Choroid plexus epithelial cell (primary cell): ENCODE results near the gene ARHGDIA.

Source experiments
- DNase-seq: peaks from one replicate; pipeline ENCODE4 v3.0.0-alpha.2; 2010; ENCODE audit warnings: low read depth
- H3K4me3 ChIP-seq: 2 replicates; pipeline ENCODE4 v1.5.1; 2011; ENCODE audit warnings: low read depth, mild to moderate bottlenecking, control low read depth, low read length, moderate library complexity
- TF ChIP-seq, protein P1 (sequence below): conservative IDR thresholded peaks from 2 replicates; pipeline ENCODE4 v1.5.1; 2011; ENCODE audit warnings: low read depth, mild to moderate bottlenecking, control low read depth, inconsistent platforms, low read length, moderate library complexity

ARHGDIA gene

GRCh38 chr17:81849457-81849856 lies 21.7 kb downstream of the ARHGDIA start:
- TF ChIP-seq, protein P1, sequence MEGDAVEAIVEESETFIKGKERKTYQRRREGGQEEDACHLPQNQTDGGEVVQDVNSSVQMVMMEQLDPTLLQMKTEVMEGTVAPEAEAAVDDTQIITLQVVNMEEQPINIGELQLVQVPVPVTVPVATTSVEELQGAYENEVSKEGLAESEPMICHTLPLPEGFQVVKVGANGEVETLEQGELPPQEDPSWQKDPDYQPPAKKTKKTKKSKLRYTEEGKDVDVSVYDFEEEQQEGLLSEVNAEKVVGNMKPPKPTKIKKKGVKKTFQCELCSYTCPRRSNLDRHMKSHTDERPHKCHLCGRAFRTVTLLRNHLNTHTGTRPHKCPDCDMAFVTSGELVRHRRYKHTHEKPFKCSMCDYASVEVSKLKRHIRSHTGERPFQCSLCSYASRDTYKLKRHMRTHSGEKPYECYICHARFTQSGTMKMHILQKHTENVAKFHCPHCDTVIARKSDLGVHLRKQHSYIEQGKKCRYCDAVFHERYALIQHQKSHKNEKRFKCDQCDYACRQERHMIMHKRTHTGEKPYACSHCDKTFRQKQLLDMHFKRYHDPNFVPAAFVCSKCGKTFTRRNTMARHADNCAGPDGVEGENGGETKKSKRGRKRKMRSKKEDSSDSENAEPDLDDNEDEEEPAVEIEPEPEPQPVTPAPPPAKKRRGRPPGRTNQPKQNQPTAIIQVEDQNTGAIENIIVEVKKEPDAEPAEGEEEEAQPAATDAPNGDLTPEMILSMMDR = no peak
- DNase-seq = no peak
- H3K4me3 ChIP-seq = no peak overlapping the region

- TF ChIP-seq, protein P1 = no peak
- H3K4me3 ChIP-seq = no peak overlapping the region
- no peak for DNase-seq
Measured at GRCh38 chr17:81846743-81847689, 24.1 kb downstream of the ARHGDIA start.

- TF ChIP-seq, protein P1 = no peak
- no peak overlapping the region for H3K4me3 ChIP-seq
- DNase-seq = no peak
Measured at GRCh38 chr17:81845881-81846742, 25.0 kb downstream of the ARHGDIA start.

DNA sequence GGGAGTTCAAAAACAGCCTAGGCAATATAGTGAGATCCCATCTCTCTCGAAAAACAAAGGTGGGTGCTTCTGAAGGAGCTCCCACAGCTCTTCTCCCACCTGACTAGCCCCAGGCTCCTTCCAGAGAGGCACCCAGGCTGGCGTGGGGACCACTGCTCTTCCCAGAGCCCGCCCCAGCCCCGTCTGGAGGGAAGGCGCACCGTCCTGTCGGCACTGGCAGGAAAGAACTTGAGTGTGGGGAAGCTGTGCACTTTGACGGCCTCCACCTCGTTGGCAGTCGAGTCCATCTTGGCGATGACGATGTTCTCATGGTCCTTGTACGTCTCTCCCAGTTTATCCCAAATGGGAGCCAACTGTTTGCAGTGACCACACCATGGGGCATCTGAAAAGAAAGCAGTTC lies 25.8 kb downstream of the ARHGDIA start:
- DNase-seq = no peak
- TF ChIP-seq, protein P1 = no peak

DNA sequence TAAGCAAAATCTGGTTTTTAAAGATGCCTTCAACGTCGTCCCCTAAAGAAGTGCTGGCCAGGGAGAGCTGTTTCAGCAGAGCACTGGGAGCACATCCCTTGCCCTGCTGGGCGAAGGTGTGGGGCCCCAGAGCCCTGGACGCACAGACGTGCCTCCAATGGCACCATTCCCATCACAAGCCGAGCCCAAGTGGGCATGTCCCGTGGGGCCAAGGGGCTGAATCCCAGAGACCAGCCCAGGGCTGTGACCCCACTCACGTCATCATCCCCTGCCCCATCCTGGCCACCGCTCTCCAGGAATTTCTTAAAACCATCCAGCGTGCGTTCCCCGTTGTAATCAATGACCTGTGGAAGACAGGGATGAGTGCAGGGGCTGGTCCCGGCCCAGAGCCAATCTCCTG lies 26.2 kb downstream of the ARHGDIA start:
- no peak overlapping the region for H3K4me3 ChIP-seq
- no peak for DNase-seq
- TF ChIP-seq, protein P1 = no peak

More for the DNA sequence above, 25.8 kb downstream of the ARHGDIA start:
- no peak overlapping the region for H3K4me3 ChIP-seq

DNA sequence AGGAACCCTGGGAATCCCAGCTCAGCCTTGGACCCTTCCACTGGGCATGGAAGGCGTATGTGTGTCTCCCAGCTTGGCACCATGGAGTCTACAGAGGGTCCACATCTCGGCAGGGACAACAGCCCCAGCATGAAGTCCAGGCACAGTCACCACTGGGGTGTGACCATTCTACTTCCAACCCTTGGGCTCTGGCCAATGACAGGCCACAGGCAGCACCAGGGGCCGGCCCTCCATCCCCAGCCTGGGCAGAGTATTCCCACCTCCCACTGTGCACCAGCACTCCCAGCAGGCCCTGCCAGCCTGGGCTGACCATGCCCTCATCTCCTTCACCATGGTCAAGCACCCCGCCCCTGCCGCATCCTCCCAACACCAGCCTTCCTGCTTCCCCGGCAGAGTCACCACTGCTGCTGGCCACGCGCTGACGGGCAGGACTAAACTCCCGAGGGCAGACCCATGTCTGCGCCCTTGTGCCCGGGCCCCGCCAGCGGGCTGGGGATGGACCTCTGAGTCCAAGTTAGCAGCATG lies 26.7 kb downstream of the ARHGDIA start:
- DNase-seq = no peak
- TF ChIP-seq, protein P1 = no peak
- no peak overlapping the region for H3K4me3 ChIP-seq
